ENCODE results near the gene FSTL5.

DNA sequence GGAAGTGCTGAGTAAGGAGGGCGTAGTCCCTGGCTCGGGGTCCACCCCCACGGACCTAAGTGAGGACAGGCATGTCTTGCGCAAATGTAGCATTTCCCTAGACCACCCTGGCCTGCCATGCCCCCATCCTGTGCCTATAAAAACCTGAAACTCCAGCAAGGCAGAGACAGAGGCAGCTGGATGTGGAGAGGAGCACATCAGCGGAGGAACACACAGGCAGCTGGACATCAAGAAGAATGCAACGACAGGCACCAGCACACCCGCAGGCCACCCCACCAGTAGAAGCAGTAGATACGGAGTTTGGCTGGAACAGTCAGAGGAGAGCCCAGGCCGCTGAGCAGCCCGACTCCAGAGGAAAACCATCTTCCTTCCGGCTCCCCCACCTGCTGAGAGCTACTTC, 345.9 kb downstream of the FSTL5 start:
- TF ChIP-seq CREB5 (CRISPR knock-in tag; IDR thresholded peaks at IDR 0.05; ENCODE audit: low read depth) (no peak), ARNTL (CRISPR knock-in tag; IDR thresholded peaks at IDR 0.05; ENCODE audit: borderline replicate concordance, low read depth) (no peak), RARB (CRISPR knock-in tag; IDR thresholded peaks at IDR 0.05) (no peak)

Data from SK-N-SH treated with all-trans-retinoic acid at 6 μM for 48 hours (cell line).